ENCODE results near the gene SLC25A48.

The SLC25A48 gene

GRCh38 chr5:135913713-135914626 lies 79.5 kb downstream of the SLC25A48 start:
- Histone ChIP-seq H3K4me1 (ENCODE audit: insufficient read depth, low read length, severe bottlenecking) (no peaks in the 10 kb centered on the region), H3K79me2 (ENCODE audit: insufficient read depth, low read length) (no peaks in the 10 kb centered on the region), H3F3A (ENCODE audit: insufficient read depth, low read length) (no peaks in the 10 kb centered on the region), H3K9me3 (ENCODE audit: low read length) (no peaks in the 10 kb centered on the region), H3K4me3 (ENCODE audit: low read depth, low read length, poor library complexity, severe bottlenecking) (no peak overlapping the region), H3K9me2 (ENCODE audit: low read depth, low read length) (no peaks in the 10 kb centered on the region), H3K36me3 (ENCODE audit: insufficient read depth, low read length) (no peaks in the 10 kb centered on the region), H3K27ac (ENCODE audit: low read depth, low read length, poor library complexity, severe bottlenecking) (no peak overlapping the region), H3K9ac (ENCODE audit: low read length) (no peak overlapping the region), H2AFZ (ENCODE audit: low read length) (no peak overlapping the region), H3K27me3 (ENCODE audit: insufficient read depth, low read length) (no peaks in the 10 kb centered on the region), H4K20me1 (ENCODE audit: insufficient read depth, low read length) (no peaks in the 10 kb centered on the region), H3K4me2 (ENCODE audit: low read length) (no peak overlapping the region)
- TF ChIP-seq CTCF (IDR thresholded peaks at IDR 0.05; ENCODE audit: low read length) (no peak), EZH2 (IDR thresholded peaks at IDR 0.05; ENCODE audit: borderline replicate concordance, low read length) (no peak)

- Histone ChIP-seq H3F3A (ENCODE audit: insufficient read depth, low read length) (no peaks in the 10 kb centered on the region), H3K4me3 (ENCODE audit: low read depth, low read length, poor library complexity, severe bottlenecking) (no peak overlapping the region), H3K27me3 (ENCODE audit: insufficient read depth, low read length) (no peaks in the 10 kb centered on the region), H3K9me2 (ENCODE audit: low read depth, low read length) (no peaks in the 10 kb centered on the region), H3K79me2 (ENCODE audit: insufficient read depth, low read length) (no peaks in the 10 kb centered on the region), H3K27ac (ENCODE audit: low read depth, low read length, poor library complexity, severe bottlenecking) (no peak overlapping the region), H2AFZ (ENCODE audit: low read length) (no peak overlapping the region), H3K4me1 (ENCODE audit: insufficient read depth, low read length, severe bottlenecking) (no peaks in the 10 kb centered on the region), H3K9ac (ENCODE audit: low read length) (no peak overlapping the region), H3K4me2 (ENCODE audit: low read length) (no peak overlapping the region), H4K20me1 (ENCODE audit: insufficient read depth, low read length) (no peaks in the 10 kb centered on the region), H3K9me3 (ENCODE audit: low read length) (no peaks in the 10 kb centered on the region), H3K36me3 (ENCODE audit: insufficient read depth, low read length) (no peaks in the 10 kb centered on the region)
- no peak for TF ChIP-seq EZH2 (IDR thresholded peaks at IDR 0.05; ENCODE audit: borderline replicate concordance, low read length)
- no peak for TF ChIP-seq CTCF (IDR thresholded peaks at IDR 0.05; ENCODE audit: low read length)
Measured at GRCh38 chr5:135915466-135916001, 81.1 kb downstream of the SLC25A48 start.

GRCh38 chr5:135916638-135917263 lies 82.3 kb downstream of the SLC25A48 start:
- H3K36me3 ChIP-seq (ENCODE audit: insufficient read depth, low read length), result no peaks in the 10 kb centered on the region
- H3K79me2 ChIP-seq (ENCODE audit: insufficient read depth, low read length), result no peaks in the 10 kb centered on the region
- H3K4me3 ChIP-seq (ENCODE audit: low read depth, low read length, poor library complexity, severe bottlenecking), result no peak overlapping the region
- no peak overlapping the region for H2AFZ ChIP-seq (ENCODE audit: low read length)
- H3K4me2 ChIP-seq (ENCODE audit: low read length), result no peak overlapping the region
- no peaks in the 10 kb centered on the region for H3K9me3 ChIP-seq (ENCODE audit: low read length)
- no peaks in the 10 kb centered on the region for H3K27me3 ChIP-seq (ENCODE audit: insufficient read depth, low read length)
- H3K9me2 ChIP-seq (ENCODE audit: low read depth, low read length), result no peaks in the 10 kb centered on the region
- H3F3A ChIP-seq (ENCODE audit: insufficient read depth, low read length), result no peaks in the 10 kb centered on the region
- no peak overlapping the region for H3K9ac ChIP-seq (ENCODE audit: low read length)
- no peaks in the 10 kb centered on the region for H3K4me1 ChIP-seq (ENCODE audit: insufficient read depth, low read length, severe bottlenecking)
- H3K27ac ChIP-seq (ENCODE audit: low read depth, low read length, poor library complexity, severe bottlenecking), result no peak overlapping the region
- no peak for TF ChIP-seq CTCF (IDR thresholded peaks at IDR 0.05; ENCODE audit: low read length)
- TF ChIP-seq EZH2 (IDR thresholded peaks at IDR 0.05; ENCODE audit: borderline replicate concordance, low read length), result no peak
- no peaks in the 10 kb centered on the region for H4K20me1 ChIP-seq (ENCODE audit: insufficient read depth, low read length)
